Gastrocnemius medialis (tissue), 4 donors: ENCODE data around the gene XRCC3. TPM values are rescaled to one million over a fixed set of nuclear protein-coding genes. Genes with fewer than 3 reads are reported as not detected.

Experiments used
- ATAC-seq, 2 donors: fragments of 150-250 bp; one replicate each; pipeline ENCODE4 v1.9.1; 2016
- DNase-seq, 2 donors: peaks; one replicate each; pipeline ENCODE4 v3.0.0-alpha.2; 2019
- H3K27ac ChIP-seq, 4 donors: fragments of 200-600 bp; sonication (generic); 1 replicate in 1 of 4; 2 replicates in 3 of 4; pipeline ENCODE4 v1.5.1; 2016 to 2018; ENCODE audit warnings: mild to moderate bottlenecking in 2 of 4, moderate library complexity in 1 of 4
- H3K27me3 ChIP-seq, 3 donors: fragments of 200-600 bp; sonication (generic) in 2 of 3; 1 replicate in 1 of 3; 2 replicates in 2 of 3; pipeline versions ENCODE4 v1.5.1 to v1.6.0; 2016 to 2019; ENCODE audit warnings: mild to moderate bottlenecking in 1 of 3, moderate library complexity in 1 of 3
- H3K36me3 ChIP-seq, 2 donors: fragments of 200-600 bp; sonication (generic) in 1 of 2; one replicate each; pipeline ENCODE4 v1.5.1; 2017 to 2018
- H3K4me1 ChIP-seq, 2 donors: fragments of 200-600 bp; sonication (generic) in 1 of 2; one replicate each; pipeline ENCODE4 v1.5.1; 2016 to 2017; ENCODE audit warnings: mild to moderate bottlenecking in 2 of 2
- H3K4me3 ChIP-seq, 4 donors: fragments of 200-600 bp; sonication (generic) in 3 of 4; 1 replicate in 1 of 4; 2 replicates in 3 of 4; pipeline ENCODE4 v1.5.1; 2016 to 2019; ENCODE audit warnings: mild to moderate bottlenecking in 2 of 4
- H3K9me3 ChIP-seq, 3 donors: fragments of 200-600 bp; sonication (generic) in 2 of 3; 1 replicate in 1 of 3; 2 replicates in 2 of 3; pipeline ENCODE4 v1.5.1; 2016 to 2019
- POLR2A ChIP-seq, 2 donors: fragments of 450-650 bp; IDR thresholded peaks; one replicate each; pipeline ENCODE4 v1.6.1; 2017; ENCODE audit warnings: antibody characterized with exemption in 2 of 2, mild to moderate bottlenecking in 2 of 2, moderate library complexity in 2 of 2
- in situ Hi-C, 4 donors: fragments of 200-750 bp; cut with MboI; loops; one replicate each; pipeline versions ENCODE4 v1.15.0 to v1.8.0; 2017; ENCODE audit warnings: low sequenced_read_pairs in 4 of 4
- intact Hi-C: fragments of 100-400 bp; cut with DNase I; formaldehyde crosslinking; loops from one replicate; pipeline ENCODE4 v1.15.1; 2023; ENCODE audit warnings: low total_unique reads
- total RNA-seq, 4 donors: library from RNA; depleted of rRNA; stranded (reverse); fragments of >200 nt; gene quantifications; one replicate each; pipeline versions ENCODE4 v1.1.0 to v1.2.3, GENCODE V29; 2016
- TF ChIP-seq, protein P1 (sequence below), 5 experiments: fragments of 450-650 bp in 3 of 5; fragments of 200-600 bp in 2 of 5; sonication (generic) in 2 of 5; IDR thresholded peaks in 4 of 5; conservative IDR thresholded peaks in 1 of 5; 1 replicate in 4 of 5; 2 replicates in 1 of 5; pipeline ENCODE4 v1.5.1; 2016 to 2019; ENCODE audit warnings: antibody characterized with exemption in 5 of 5, mild to moderate bottlenecking in 3 of 5, moderate library complexity in 3 of 5

XRCC3 gene
- total RNA-seq, 4 donors from 2014 or later = 1.3 to 26.5 (median 3.0) TPM

GRCh38 chr14:103704708-103705107, 10.5 kb downstream of the XRCC3 start:
- H3K27me3 ChIP-seq = no peaks in the 10 kb centered on the region
- H3K36me3 ChIP-seq = peaks cover 0 to 26% of the 10 kb centered on the region in 2 donors
- in situ Hi-C loops = no loop called here
- DNase-seq (no peak), ATAC-seq (no peak)
- H3K27ac ChIP-seq = peak overlapping the region; percentile 3 to 60 (median 50)
- intact Hi-C loops = no loop called here
- no peak for TF ChIP-seq POLR2A (IDR thresholded peaks at IDR 0.05)
- TF ChIP-seq, protein P1, sequence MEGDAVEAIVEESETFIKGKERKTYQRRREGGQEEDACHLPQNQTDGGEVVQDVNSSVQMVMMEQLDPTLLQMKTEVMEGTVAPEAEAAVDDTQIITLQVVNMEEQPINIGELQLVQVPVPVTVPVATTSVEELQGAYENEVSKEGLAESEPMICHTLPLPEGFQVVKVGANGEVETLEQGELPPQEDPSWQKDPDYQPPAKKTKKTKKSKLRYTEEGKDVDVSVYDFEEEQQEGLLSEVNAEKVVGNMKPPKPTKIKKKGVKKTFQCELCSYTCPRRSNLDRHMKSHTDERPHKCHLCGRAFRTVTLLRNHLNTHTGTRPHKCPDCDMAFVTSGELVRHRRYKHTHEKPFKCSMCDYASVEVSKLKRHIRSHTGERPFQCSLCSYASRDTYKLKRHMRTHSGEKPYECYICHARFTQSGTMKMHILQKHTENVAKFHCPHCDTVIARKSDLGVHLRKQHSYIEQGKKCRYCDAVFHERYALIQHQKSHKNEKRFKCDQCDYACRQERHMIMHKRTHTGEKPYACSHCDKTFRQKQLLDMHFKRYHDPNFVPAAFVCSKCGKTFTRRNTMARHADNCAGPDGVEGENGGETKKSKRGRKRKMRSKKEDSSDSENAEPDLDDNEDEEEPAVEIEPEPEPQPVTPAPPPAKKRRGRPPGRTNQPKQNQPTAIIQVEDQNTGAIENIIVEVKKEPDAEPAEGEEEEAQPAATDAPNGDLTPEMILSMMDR (IDR thresholded peaks at IDR 0.05 in 4 of 5, conservative IDR thresholded peaks at IDR 0.05 in 1 of 5) = no peak
- no peak overlapping the region for H3K4me3 ChIP-seq
- H3K4me1 ChIP-seq = peaks cover 34% of the 10 kb centered on the region in 2 donors
- H3K9me3 ChIP-seq = no peaks in the 10 kb centered on the region

DNA sequence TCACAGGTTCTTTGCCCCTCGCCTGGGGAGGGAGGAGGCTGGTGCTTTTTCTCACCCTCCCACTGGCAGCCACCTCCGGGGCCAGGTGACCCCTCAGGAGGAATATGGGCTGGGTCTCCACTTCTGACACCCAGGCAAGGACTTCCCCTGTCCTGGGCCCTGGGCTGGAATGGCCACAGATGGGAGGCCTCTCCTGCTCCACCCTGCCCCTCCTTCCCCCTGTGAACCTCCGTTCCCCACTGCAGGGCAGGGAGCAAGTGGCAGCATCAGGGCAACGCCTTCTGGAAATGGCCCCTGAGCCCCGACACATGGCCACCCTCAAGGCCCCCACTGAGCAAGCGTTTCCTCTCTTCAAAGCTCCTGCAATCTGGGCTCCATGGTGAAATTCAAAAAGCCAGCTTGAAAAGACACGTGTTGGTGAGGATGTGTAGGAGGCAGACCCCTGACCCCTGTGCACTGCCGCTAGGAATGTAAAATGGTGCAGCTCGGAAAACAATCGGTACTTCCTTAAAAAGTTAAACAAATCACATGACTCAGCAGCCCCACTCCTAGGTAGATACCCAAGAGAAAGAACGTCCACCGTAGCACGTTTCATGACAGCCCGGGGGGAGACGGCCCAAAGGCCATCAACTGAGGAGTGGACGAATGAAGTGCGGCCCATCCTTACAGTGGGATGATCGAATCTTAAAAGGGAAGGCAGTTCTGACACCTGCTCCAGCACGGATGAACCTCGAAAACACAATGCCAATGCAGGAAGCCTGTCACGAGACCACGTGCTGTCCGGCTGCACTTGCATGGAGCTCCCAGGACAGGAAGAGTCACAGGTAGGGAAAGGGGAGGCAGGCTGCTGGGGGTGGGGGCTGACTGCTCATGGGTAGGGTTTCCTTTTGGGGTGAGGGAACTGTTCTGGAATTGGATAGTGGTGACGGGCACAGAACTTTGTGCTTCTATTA, 11.5 kb downstream of the XRCC3 start:
- Histone ChIP-seq H3K4me3 (no peak overlapping the region), H3K27ac (peak overlapping the region in 3 of 4 donors; percentile 42 to 60 (median 57)), H3K36me3 (peaks cover 0 to 26% of the 10 kb centered on the region in 2 donors), H3K4me1 (peaks cover 38 to 39% of the 10 kb centered on the region in 2 donors), H3K27me3 (no peaks in the 10 kb centered on the region), H3K9me3 (no peaks in the 10 kb centered on the region)
- intact Hi-C loops (no loop called here), in situ Hi-C loops (no loop called here)
- no peak for DNase-seq
- TF ChIP-seq POLR2A (IDR thresholded peaks at IDR 0.05) = no peak
- TF ChIP-seq, protein P1 (IDR thresholded peaks at IDR 0.05 in 4 of 5, conservative IDR thresholded peaks at IDR 0.05 in 1 of 5) = no peak
- ATAC-seq = no peak

DNA sequence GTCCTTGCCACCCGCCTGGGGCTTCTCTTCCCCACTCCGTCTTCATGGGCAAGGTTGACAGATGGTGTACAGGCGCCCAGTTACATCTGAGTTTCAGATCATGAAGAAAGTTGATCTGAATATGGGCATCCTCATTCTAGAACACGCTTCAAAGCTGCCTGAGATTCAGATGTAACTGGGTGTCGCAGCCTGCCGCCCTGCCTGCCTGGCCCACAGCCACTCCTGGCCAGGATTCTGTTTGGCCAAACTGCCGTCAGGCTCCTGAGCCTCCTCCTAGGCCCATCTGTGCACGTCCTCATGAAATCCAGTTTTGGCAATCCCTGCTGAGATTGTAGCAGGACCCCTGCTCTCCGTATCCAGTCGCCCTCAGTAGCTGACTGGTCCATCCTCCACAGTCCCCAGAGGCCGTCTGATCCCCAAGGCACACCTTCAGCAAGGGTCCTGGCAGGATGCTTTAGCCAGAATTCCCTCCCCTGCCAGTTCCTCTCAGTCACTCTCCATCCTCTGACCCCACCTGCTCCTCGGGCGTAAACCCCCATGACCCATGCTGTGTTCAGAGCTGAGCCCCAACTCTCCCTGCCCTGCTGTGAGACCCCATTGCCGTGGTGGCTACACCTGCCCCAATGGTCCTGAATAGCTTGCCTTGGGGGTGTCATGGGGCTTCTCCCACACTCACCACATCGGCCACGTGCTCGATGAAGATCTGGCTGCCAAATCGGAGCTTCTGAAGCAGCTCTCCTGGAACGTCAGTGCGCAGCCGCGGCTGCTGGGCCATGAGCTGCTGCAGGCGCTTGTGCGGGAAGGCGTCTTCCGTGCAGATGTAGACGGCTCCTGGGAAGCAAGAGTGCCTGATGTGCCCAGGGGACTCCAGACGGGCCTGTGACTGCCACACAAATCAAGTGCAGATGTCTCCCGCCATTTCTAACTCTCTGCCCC, 12.5 kb downstream of the XRCC3 start:
- Histone ChIP-seq H3K9me3 (no peaks in the 10 kb centered on the region), H3K4me1 (peaks cover 36 to 39% of the 10 kb centered on the region in 2 donors), H3K4me3 (no peak overlapping the region), H3K27ac (peak overlapping the region in 1 of 4 donors; percentile 84), H3K36me3 (peaks cover 0 to 26% of the 10 kb centered on the region in 2 donors), H3K27me3 (no peaks in the 10 kb centered on the region)
- in situ Hi-C loops = no loop called here
- intact Hi-C loops = no loop called here
- DNase-seq (no peak), ATAC-seq (no peak)
- TF ChIP-seq, protein P1 (IDR thresholded peaks at IDR 0.05 in 4 of 5, conservative IDR thresholded peaks at IDR 0.05 in 1 of 5) = no peak
- no peak for TF ChIP-seq POLR2A (IDR thresholded peaks at IDR 0.05)

DNA sequence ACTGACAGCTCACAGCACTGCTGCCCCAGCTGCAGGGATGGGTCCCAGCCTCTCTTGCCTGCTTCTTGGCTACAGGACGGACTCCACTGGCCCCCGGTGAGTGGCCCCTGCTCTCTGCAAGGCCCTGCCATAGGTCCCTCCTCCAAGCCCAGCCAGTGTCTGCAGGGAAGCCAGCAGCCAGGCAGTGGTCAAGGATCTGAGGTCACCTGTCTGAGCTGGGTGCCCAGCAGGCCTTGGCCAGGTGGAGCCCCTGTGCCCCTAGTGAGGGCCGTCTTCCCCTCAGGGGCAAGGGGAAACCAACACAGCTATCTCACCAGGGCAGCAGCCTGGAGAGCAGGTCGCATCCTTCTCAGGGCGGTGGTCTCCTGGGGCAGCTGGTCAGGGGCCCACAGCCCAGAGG, 13.2 kb downstream of the XRCC3 start:
- peaks cover 43 to 46% of the 10 kb centered on the region in 2 donors for H3K4me1 ChIP-seq
- H3K27ac ChIP-seq = peak overlapping the region in 2 of 4 donors; percentile 71 to 84
- H3K36me3 ChIP-seq = peaks cover 0 to 26% of the 10 kb centered on the region in 2 donors
- H3K4me3 ChIP-seq = no peak overlapping the region
- H3K9me3 ChIP-seq = no peaks in the 10 kb centered on the region
- ATAC-seq (no peak), DNase-seq (no peak)
- intact Hi-C loops (no loop called here), in situ Hi-C loops (no loop called here)
- TF ChIP-seq, protein P1 (IDR thresholded peaks at IDR 0.05 in 4 of 5, conservative IDR thresholded peaks at IDR 0.05 in 1 of 5) = no peak
- no peak for TF ChIP-seq POLR2A (IDR thresholded peaks at IDR 0.05)
- no peaks in the 10 kb centered on the region for H3K27me3 ChIP-seq
